Measurements from ENCODE around the gene PTPRN2.
"Not testable (repeated sequence)": the region's sequence is repeated elsewhere in the genome, so short reads cannot be mapped to it uniquely, and the experiment has no call there.

The PTPRN2 gene

GRCh38 chr7:158357898-158358821 lies 229.5 kb downstream of the PTPRN2 start:
- no peak for DNase-seq

DNA sequence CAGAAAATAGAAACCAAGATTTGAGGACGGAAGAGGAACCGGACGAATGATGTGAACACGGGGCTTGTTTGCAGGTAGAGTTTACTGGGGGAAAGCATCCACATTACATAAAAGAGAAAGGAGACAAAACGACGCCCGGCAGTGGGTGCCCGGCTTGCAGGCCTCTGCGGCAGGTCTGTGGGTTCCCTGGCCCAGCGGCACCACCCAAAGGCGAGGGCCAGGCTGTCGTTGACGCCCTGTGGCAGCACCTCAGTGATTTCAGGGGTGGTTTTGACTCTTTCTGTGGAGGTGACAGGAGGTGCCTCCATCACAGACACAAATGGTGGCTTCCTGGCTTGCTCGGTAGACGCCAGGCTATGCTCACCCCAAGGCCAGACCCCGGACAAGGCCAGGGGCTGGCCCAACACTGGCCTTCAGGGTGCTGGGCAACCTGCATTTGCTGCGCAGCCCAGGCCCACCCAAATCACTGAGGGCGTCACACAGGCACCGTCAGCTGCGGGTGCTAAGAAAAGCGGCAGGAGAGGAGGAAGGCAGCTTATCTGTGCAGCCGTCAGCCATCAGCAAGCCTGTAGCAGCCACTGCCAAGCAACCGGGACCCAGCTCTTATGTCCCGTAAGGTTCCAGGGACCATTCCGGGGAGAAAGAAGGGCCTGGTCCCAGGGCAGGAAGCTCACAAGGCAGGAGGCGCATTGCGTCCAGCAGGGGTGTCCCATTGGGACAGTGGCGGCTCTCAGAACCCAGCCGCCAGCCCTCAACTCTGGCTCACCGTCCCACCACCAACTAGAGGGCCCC lies 230.3 kb downstream of the PTPRN2 start:
- no peak for DNase-seq

DNA sequence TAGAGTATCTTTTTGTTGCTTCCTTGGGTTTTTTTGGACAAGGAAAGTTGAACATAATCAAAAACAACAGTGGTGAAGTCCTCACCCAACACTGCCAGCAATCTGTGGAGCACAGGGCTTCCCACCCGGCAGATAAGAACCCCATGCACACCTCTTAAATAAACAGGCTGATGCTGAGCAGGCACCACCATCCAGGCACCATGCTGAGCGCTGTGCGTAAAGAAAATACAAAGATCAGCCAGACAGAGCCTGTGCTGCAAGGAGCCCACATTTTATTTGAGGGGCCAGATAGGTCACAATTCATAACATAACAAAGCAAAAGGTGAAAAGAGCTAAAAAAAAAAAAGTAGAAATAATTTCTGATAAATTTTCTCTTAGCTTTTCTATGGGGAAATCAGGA lies 231.2 kb downstream of the PTPRN2 start:
- DNase-seq, result no peak

- DNase-seq, result no peak
Observed at GRCh38 chr7:158355456-158356065, 232.1 kb downstream of the PTPRN2 start.

- DNase-seq, result no peak
Observed at GRCh38 chr7:158354861-158355260, 232.8 kb downstream of the PTPRN2 start.

DNA sequence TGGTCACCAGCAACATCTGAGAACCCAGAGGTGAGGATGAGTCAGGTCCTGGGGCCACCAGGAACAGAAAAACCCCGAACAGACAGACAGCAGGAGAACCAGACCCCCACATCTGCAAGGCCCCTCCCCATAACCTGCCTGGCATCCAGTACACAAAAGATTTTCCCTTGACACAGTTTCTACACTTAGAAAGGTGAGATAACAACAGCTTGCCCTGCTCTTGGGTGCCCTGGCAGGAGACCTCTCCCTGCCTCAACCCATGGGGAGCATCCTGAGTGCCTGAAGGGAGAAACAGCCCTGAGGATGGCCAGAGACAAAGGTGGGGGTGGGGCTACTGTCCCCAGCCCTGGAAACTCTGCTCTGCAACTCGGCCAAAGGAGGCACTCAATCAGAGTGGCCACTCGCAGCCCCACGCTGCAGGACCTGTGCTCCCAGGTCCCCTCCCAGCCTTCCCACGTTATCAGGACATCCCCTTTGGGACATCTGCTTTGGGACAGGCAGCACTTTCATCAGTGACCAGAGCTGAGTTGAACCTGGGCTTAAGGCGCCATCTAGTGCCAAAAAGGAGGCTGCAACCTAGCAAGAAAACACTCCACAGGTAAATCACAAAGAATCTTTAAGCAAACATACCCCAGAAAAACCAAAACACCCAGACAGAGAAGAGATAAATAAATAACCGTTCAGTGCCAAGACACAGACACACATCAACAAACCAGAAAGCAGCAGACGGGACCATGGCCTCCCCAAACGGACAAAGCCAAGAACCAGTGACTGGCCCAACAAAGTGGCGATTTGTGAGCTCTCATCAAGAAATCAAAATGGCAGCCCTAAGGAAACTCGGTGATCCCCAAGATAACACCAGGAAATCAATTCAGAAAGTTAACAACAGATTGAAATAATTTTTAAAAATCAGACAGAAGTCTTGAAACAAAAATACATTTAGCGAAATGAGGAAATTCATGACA lies 233.7 kb downstream of the PTPRN2 start:
- DNase-seq, result no peak

- not testable (repeated sequence) for DNase-seq
Observed at GRCh38 chr7:158351899-158352729, 235.5 kb downstream of the PTPRN2 start.

- no peak for DNase-seq
Observed at GRCh38 chr7:158351481-158351880, 236.1 kb downstream of the PTPRN2 start.

GRCh38 chr7:158351051-158351450 lies 236.6 kb downstream of the PTPRN2 start:
- no peak for DNase-seq

- DNase-seq, result no peak
Observed at GRCh38 chr7:158350166-158350900, 237.3 kb downstream of the PTPRN2 start.

DNA sequence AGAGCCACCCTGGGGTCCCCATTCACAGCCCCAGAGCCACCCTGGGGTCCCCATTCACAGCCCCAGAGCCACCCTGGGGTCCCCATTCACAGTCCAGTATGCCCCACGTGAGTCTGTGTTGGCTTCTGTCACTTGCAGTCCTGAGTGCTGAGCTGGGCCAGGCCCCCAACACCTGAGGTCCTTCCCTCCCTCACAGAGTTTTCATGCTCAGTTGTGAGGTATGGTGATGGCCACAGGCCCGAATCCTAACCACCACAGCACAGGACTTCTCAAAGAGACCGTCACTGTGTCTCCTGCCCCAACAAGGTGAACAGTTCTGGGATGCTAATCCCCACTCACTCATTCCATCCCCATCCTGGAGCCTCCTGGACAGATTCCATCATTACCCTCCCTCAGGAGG lies 239.2 kb downstream of the PTPRN2 start:
- no peak for DNase-seq

GRCh38 chr7:158348039-158348438 lies 239.6 kb downstream of the PTPRN2 start:
- DNase-seq, result not testable (repeated sequence)

- no peak for DNase-seq
Observed at GRCh38 chr7:158345731-158346130, 241.9 kb downstream of the PTPRN2 start.

DNA sequence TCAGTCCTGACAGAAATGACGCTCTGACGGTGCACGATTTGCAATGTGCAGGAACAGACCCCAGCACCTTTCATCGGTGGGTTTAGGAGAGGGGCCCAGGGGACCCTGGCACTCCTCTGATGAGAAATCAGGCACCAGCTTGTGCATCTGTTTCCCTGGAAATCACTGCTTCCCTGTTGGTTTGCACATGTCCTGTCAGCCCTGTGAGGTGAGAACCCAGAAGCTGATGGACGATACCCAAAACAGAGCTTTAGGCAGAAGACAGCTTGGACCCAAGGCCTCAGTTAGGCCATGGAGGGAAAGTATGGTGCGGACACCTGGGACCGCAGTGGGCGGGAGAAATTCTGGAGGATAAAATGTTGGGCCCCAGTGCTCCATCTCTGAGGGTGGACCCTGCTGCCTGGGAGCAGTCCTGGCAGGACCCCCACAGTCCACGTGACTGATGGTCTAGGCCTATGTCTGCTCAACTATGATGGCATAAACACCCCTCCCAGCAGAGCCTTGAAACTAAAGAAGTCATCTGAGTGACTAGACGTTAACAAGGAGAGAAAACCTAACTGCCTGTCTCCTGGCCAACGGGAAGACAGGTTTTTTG lies 242.8 kb downstream of the PTPRN2 start:
- DNase-seq, result no peak

- DNase-seq, result no peak
Observed at GRCh38 chr7:158343936-158344455, 243.6 kb downstream of the PTPRN2 start.

- DNase-seq, result no peak
Observed at GRCh38 chr7:158343526-158343925, 244.1 kb downstream of the PTPRN2 start.

- not testable (repeated sequence) for DNase-seq
Observed at GRCh38 chr7:158341097-158341496, 246.5 kb downstream of the PTPRN2 start.

GRCh38 chr7:158336952-158337351 lies 250.7 kb downstream of the PTPRN2 start:
- DNase-seq, result not testable (repeated sequence)

GRCh38 chr7:158332516-158332915 lies 255.1 kb downstream of the PTPRN2 start:
- DNase-seq, result not testable (repeated sequence)
